Nephron progenitor cell (in vitro differentiated cells): Measurements from ENCODE around the gene VTA1.

Source experiments
- DNase-seq: peaks from one replicate; pipeline ENCODE4 v3.0.0; 2021
- H3K27ac Mint-ChIP-seq: 2 replicates; pipeline ENCODE4 v1.8.0; 2021; ENCODE audit warnings: mild to moderate bottlenecking, moderate library complexity, mixed read lengths
- H3K27me3 Mint-ChIP-seq: 2 replicates; pipeline ENCODE4 v1.8.0; 2021; ENCODE audit warnings: mild to moderate bottlenecking, low read depth, mixed read lengths; ENCODE audit not compliant: poor library complexity
- H3K36me3 Mint-ChIP-seq: 2 replicates; pipeline ENCODE4 v1.8.0; 2021; ENCODE audit warnings: low read depth, mixed read lengths
- H3K4me1 Mint-ChIP-seq: 2 replicates; pipeline ENCODE4 v1.8.0; 2021; ENCODE audit warnings: mixed read lengths
- H3K4me3 Mint-ChIP-seq: 2 replicates; pipeline ENCODE4 v1.8.0; 2021; ENCODE audit warnings: mild to moderate bottlenecking, moderate library complexity, mixed read lengths
- H3K9me3 Mint-ChIP-seq: 2 replicates; pipeline ENCODE4 v1.8.0; 2021; ENCODE audit warnings: mild to moderate bottlenecking, moderate library complexity, mixed read lengths
- TF ChIP-seq, protein P1 (sequence below): fragments of 200-600 bp; sonication (generic); IDR thresholded peaks from 2 replicates; pipeline ENCODE4 v1.5.0; 2021; ENCODE audit warnings: antibody characterized with exemption

VTA1 gene

DNA sequence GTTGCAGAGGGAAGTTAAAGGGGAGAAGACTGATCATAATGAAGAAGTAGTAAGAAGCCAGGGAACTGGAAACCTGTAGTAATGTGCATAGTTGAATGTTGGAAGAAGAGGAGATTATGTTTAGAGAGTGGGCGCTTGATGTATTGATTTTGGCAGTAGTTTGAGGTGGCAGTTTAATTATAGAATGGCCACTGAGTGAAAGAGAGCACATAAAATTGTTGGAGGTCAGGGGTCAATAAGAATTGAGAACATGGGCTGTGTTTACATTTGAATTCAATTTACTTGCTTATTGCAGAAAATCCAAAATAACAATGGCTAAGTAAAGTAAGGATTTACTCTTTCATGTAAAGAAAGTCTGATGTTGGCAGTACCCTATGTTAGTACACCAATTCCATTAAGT is 15.7 kb downstream of the VTA1 start:
- H3K36me3 Mint-ChIP-seq, result peaks cover 14% of the 10 kb centered on the region
- H3K27me3 Mint-ChIP-seq, result no peaks in the 10 kb centered on the region
- H3K4me1 Mint-ChIP-seq, result peaks cover 5% of the 10 kb centered on the region
- no peaks in the 10 kb centered on the region for H3K9me3 Mint-ChIP-seq
- TF ChIP-seq, protein P1, sequence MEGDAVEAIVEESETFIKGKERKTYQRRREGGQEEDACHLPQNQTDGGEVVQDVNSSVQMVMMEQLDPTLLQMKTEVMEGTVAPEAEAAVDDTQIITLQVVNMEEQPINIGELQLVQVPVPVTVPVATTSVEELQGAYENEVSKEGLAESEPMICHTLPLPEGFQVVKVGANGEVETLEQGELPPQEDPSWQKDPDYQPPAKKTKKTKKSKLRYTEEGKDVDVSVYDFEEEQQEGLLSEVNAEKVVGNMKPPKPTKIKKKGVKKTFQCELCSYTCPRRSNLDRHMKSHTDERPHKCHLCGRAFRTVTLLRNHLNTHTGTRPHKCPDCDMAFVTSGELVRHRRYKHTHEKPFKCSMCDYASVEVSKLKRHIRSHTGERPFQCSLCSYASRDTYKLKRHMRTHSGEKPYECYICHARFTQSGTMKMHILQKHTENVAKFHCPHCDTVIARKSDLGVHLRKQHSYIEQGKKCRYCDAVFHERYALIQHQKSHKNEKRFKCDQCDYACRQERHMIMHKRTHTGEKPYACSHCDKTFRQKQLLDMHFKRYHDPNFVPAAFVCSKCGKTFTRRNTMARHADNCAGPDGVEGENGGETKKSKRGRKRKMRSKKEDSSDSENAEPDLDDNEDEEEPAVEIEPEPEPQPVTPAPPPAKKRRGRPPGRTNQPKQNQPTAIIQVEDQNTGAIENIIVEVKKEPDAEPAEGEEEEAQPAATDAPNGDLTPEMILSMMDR, result no peak
- H3K4me3 Mint-ChIP-seq, result no peak overlapping the region
- no peak overlapping the region for H3K27ac Mint-ChIP-seq
- no peak for DNase-seq

DNA sequence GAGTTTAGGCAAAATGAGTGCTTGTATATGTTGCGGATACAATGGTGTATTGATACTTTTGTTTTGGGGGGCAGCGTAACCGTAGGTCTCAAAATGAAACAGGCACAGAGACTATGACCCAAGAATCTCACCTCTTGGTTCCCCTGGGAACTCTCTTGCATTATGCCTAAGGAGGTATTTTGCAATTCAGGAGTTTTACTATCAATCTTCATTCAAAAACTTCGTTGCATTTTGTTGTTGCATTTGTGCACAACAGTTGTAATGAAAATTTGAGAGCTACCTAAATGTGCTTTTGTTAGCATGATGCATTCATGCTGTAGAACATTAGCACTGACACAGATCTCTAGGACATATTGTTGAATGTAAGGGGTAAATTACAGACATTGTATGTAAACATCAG is 18.2 kb downstream of the VTA1 start:
- Mint-ChIP-seq H3K36me3 (peaks cover 9% of the 10 kb centered on the region), H3K4me3 (no peak overlapping the region), H3K27me3 (no peaks in the 10 kb centered on the region), H3K4me1 (peaks cover 5% of the 10 kb centered on the region), H3K9me3 (no peaks in the 10 kb centered on the region), H3K27ac (no peak overlapping the region)
- TF ChIP-seq, protein P1, result no peak
- no peak for DNase-seq

DNA sequence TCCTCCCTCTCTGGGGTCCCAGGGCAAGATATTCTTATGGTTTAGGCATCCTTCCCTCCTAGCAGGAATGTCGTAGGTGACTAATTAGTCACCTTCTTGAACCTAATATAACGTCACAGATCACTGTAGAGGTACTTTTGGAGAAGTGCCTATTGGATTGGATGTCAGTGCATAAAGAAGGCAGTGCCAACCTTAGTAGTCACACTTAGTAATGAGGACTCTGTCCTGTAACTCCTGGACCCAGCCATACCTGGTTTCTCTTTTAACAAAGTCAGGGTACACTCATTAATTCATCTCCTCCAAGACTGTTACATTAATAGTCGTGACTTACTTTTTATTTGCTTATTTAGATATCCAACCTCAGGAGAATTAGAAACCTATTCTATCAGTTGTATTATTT is 20.0 kb downstream of the VTA1 start:
- no peak for DNase-seq
- Mint-ChIP-seq H3K9me3 (no peaks in the 10 kb centered on the region), H3K4me3 (no peak overlapping the region), H3K4me1 (peaks cover 5% of the 10 kb centered on the region), H3K27ac (no peak overlapping the region), H3K27me3 (no peaks in the 10 kb centered on the region), H3K36me3 (peaks cover 13% of the 10 kb centered on the region)
- TF ChIP-seq, protein P1, result no peak

DNA sequence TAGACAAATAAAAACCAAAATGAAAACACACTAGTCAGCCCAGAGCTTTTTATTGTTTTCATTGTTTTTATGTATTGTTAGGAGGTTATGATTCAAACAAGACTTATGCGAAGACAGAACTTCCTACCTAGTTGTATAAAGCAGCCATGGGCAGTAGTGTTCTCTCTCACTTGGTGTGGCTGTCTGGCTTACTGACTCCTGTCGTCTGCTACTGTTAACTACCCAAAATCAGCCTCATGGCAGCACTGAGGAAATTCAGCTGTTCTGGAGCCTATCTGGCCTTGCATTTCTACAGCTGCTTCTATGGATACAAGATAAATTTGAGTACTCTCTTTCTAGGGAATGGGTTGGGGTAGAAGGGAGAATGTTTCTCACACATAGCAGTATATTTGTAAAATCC is 20.4 kb downstream of the VTA1 start:
- Mint-ChIP-seq H3K4me3 (no peak overlapping the region), H3K9me3 (no peaks in the 10 kb centered on the region), H3K36me3 (peaks cover 16% of the 10 kb centered on the region), H3K27ac (no peak overlapping the region), H3K27me3 (no peaks in the 10 kb centered on the region), H3K4me1 (peaks cover 3% of the 10 kb centered on the region)
- DNase-seq, result no peak
- TF ChIP-seq, protein P1, result no peak

DNA sequence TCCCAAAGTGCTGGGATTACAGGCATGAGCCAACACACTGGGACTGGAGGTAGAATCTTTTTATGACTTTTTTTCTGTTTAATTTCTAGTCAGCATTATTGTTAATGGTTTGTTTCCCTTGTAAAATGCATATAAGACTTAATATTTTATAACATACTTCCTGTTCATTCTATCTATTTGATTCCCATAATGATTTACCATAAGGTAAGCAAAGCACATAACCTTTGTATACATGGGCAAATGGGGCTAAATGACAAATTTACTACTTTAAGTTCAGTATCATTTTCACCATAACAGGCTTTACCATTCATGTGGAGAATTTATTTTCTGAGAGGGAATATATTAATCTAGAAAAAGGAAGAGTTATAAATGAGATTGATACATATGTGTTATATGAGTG is 24.3 kb downstream of the VTA1 start:
- H3K27me3 Mint-ChIP-seq, result no peaks in the 10 kb centered on the region
- DNase-seq, result no peak
- no peak overlapping the region for H3K27ac Mint-ChIP-seq
- TF ChIP-seq, protein P1, result no peak
- H3K4me1 Mint-ChIP-seq, result no peaks in the 10 kb centered on the region
- H3K4me3 Mint-ChIP-seq, result no peak overlapping the region
- H3K9me3 Mint-ChIP-seq, result no peaks in the 10 kb centered on the region
- H3K36me3 Mint-ChIP-seq, result peaks cover 37% of the 10 kb centered on the region

DNA sequence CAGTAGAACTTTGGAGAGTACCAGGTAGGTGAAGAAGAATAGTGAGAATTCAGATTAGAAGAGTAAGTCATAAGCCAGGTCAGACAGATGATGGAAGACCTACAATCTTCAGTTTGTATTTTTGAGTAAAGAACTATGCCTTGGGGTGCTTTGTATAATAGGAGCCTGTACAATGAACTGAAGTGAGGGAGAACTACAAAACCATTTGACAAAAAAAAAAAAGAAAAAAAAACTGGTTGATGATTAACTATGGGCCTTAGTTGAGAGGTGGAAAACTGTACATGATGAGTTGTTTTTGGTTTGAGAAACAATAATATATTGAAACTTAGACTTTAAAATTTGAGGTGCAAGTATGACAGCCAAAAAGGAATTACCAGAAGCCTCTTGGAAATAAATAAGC is 25.7 kb downstream of the VTA1 start:
- DNase-seq, result no peak
- no peak overlapping the region for H3K4me3 Mint-ChIP-seq
- no peaks in the 10 kb centered on the region for H3K27me3 Mint-ChIP-seq
- peaks cover under 1% of the 10 kb centered on the region for H3K9me3 Mint-ChIP-seq
- peaks cover 45% of the 10 kb centered on the region for H3K36me3 Mint-ChIP-seq
- TF ChIP-seq, protein P1, result no peak
- no peak overlapping the region for H3K27ac Mint-ChIP-seq
- H3K4me1 Mint-ChIP-seq, result no peaks in the 10 kb centered on the region
